ENCODE results near the gene GNB5.

- TF ChIP-seq CTCF (conservative IDR thresholded peaks at IDR 0.05): no peak
- TF ChIP-seq EZH2 (IDR thresholded peaks at IDR 0.05; ENCODE audit: low read depth): no peak
These were observed 22.0 kb upstream of the GNB5 start for GRCh38 chr15:52213206-52213605.
